NCI-H2107 (cell line): ENCODE data around the gene SYNE1.
"Not testable (repeated sequence)": the region's sequence is repeated elsewhere in the genome, so short reads cannot be mapped to it uniquely, and the experiment has no call there.

Source experiments
- DNase-seq: peaks from one replicate; lab custom pipeline; 2025; lab: John Stamatoyannopoulos, UW

SYNE1 gene

DNA sequence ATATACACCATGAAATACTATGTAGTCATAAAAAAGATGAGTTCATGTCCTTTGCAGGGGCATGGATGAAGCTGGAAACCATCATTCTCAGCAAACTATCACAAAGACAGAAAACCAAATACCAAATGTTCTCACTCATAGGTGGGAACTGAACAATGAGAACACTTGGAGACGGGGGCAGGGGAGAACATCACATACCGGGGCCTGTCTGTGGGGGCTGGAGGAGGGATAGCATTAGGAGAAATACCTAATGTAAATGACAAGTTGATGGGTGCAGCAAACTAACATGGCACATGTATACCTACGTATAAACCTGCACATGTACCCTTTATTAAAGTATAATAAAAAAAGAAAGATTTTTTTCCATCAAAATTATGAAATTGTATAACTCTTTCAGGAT lies 22.4 kb downstream of the SYNE1 start:
- not testable (repeated sequence) for DNase-seq

DNA sequence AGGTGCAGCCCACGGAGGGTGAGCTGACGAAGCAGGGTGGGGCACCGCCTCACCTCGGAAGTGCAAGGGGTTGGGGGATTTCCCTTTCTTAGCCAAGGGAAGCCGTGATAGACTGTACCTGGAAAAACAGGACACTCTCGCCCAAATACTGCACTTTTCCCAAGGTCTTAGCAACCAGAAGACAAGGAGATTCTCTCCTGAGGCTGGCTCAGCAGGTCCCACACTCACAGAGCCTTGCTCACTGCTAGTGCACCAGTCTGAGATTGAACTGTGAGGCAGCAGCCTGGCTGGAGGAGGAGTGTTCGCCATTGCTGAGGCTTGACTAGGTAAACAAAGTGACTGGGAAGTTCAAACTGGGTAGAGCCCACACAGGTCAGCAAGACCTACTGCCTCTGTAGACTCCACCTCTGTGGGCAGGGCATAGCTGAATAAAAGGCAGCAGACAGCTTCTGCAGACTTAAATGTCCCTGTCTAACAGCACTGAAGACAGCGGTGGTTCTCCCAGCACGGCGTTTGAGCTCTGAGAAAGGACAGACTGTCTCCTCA lies 28.0 kb downstream of the SYNE1 start:
- no peak for DNase-seq

DNA sequence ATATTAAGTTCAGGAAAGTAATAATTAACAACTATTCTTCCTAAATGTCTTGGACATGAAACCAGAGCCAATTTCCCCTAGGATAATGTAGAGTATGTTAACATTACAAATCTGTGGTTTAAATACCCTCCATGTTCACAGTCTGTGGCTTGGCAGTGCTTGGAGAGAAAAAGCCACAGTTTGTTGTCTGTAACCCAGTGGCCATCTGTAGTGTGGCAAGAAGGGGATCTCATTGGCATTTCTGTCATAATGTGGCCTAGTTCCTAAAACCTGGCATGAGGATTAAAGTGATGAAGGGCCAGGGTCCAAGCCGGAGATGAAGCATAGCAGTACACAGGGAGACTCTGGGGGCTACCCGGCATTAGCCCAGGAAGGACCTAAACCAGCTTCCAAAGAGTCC lies 31.2 kb downstream of the SYNE1 start:
- DNase-seq, result no peak

DNA sequence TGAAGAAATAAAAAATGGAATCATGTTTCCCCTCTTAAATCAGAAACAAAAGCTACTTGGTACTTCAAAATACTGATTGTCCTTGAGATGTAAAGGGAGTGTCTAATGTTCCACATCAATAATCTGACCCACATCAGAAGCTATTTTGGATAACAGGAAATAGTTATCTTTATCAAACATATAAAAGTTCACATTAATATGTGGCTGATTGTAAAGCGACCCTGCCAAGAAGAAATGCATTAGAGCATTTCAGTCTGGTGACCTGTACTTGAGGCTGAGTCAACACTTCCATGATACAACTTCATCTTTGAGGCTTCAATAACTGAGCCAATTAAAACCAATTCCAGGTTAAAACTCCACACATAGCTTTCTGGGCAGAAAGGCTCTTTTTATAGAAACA lies 31.8 kb downstream of the SYNE1 start:
- no peak for DNase-seq

DNA sequence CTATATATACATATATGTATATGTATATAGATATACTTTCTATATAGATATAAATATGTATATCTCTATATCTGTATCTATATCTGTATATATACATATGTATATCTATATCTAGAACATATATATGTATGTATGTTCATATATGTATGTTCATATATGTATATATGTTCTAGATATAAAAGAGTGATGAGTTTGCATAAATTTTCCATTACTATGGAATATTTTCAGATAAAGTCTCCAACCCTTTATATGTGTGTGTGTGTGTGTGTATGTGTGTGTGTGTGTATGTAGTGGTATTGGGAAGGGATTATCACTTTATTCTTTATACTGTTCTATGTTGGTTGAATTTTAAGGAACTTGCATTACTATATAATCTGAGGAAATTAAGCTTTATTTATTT lies 33.3 kb downstream of the SYNE1 start:
- DNase-seq, result no peak

DNA sequence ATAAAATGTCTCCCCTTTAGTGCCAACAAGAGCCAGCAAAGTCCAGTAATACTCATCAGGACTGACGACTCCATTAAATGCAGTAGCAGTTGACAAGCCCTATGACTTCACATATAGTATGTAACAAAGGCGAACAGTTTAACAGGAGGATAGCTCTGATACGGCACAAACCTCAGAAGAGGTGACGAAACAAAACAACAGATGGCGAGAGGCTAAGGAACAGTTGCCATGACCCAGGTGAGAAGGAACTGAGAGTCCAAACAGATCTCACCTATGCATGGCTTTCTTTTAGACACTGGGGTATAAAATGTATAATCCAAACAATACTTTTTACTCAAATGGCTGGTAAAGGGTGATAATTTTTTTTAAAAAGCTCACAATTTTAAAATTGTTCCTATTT lies 37.1 kb downstream of the SYNE1 start:
- DNase-seq, result no peak

DNA sequence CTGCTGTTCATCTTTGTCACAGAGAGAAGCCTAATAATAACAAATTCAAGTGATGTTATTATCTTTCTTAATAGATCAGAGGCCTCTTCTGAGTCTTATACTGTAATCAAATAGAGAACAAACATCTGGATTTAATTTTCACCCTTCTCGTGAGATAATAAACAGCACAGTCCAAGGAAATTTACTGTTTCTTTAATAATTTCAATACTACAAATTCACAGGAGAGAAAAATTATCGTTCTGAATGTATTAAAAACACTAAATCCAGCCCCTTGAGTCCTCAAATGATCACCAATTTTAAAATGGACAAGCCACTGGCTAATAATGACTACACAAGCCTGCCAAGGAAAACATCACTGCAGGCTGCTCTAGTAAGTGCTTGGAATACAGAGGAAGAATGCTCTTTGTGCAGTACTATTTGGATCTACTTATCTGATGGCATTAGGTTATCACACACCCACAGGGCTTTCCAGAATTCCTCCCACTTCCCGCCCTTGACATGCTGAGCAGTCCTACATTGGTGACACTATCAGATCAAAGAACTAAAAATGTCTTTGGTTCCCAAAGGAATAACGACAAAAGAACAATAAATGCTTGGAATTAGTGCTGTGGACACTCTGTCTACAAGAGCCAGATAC lies 38.1 kb downstream of the SYNE1 start:
- no peak for DNase-seq

DNA sequence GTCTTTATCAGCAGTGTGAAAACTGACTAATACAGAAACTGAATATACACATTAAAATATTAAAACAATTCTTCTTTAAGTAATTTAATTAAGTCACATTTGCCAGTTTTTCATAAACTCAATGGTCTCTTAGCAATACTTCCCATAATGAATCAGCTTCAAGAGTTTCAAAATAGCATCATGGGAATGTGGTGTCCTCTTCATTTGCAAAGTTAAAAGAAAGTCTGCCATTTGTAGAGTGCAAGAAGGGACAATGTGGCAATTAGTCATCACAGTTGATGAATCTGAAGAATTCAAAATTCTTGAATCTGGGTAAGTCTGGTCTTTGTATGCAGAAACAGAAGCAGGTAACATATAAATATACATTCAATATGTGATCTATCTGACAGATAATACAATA lies 38.7 kb downstream of the SYNE1 start:
- DNase-seq, result no peak

DNA sequence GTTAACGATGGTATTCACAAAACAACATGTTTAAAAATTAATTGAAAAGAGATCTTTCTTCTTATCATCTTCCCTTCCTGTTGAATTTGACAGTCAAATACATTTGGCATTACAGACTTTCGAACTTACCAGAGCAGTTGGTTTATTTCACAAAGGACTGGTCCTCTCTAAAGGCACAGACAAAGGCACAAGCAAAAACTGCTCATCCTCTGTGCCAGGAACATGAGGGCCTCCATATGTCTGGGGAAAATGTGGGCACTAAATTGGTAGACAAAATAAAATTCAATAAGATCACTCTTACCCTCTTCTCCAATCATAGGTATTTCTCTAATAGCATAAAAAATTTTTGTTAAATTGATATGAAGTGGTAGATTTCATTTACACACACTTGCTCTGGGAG lies 40.4 kb downstream of the SYNE1 start:
- no peak for DNase-seq

DNA sequence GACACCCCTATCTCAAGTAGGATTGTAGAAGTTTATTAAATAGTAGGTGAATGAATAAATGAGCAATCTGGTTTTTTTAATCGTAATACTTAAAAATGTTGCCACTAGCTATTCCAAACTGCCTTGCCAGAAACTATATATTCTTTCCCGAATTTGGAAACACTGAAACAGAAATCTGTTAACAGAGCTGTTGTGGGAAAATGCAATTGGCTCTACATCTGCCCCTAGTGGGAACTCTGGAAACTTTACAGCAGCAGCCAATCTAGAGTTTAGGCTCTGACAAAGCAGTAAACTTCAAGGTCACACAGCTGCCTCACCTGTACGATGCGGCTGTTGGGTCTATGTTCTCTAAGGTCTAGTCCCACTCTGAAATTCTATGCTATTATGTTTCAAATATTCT lies 41.7 kb downstream of the SYNE1 start:
- DNase-seq, result no peak

DNA sequence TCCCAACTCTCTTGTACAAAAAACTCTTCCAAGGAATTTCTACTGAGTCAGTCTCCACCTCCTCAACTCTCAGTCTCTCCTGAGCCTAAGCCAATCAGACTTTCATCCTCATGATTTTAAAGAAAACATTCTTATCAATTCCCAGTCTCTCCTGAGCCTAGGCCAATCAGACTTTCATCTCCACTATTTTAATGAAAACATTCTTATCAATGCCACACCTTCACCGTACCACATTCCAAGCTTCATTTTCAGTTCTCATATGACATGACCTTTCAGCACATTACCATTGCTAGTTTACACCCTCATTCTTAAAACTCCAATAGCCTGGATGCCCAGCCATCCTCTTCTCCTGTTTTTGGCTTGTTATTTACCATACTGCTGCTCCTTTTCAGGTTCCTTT lies 42.5 kb downstream of the SYNE1 start:
- no peak for DNase-seq

DNA sequence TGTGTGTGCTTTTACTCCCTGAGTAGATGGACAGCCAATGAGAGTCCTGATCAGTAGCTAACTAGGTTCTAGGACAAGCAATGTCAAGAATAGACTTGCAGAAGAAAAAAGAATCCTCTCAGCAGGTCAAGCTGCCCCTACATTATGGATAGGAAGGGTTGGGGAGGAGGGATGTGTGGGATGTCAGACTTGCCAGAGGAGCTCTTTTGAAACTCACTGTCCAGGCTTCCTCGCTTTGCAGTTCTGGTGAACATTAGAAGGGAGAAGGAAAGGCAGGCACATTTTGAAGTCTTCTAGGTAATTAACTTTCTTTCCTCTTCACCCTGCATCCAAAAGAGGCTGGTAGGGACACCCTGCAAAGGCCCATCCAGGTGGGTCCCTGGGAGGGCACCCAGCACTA lies 48.7 kb downstream of the SYNE1 start:
- no peak for DNase-seq

DNA sequence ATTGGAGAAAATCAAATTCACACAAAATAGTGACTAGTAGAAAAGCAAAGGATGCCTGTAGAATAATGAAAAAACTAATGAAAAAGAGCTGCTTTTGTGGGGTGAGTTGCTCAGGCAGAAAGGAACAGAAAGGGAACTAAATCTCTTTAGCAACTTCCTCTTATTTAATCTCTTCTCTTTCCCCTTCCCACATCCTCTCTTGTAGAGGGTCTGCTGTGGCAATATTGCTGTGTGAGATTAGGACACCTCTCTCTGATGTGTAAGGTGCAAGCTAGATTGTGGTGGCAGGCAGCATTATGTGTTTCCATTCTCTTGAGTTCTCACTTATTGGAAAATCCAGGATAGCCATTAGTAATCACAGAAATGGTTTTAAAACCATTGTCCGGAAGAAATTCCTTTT lies 49.7 kb downstream of the SYNE1 start:
- DNase-seq, result no peak

DNA sequence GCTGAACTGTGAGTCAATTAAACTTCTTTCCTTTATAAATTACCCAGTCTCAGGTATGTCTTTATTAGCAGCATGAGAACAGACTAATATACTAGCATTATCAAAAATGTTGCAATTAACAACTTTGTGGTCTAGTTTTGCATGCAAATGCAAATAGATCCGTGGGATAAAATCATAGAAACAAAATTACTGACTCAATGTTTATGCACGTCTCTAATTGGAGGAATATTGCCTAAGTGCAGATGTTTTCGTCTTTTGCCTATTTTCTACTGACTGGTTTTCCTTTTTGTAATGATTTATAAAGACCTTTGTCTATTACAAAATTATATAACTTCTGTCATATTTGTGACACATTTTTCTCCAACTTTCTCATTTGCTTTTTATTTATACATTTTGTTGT lies 51.9 kb downstream of the SYNE1 start:
- no peak for DNase-seq

DNA sequence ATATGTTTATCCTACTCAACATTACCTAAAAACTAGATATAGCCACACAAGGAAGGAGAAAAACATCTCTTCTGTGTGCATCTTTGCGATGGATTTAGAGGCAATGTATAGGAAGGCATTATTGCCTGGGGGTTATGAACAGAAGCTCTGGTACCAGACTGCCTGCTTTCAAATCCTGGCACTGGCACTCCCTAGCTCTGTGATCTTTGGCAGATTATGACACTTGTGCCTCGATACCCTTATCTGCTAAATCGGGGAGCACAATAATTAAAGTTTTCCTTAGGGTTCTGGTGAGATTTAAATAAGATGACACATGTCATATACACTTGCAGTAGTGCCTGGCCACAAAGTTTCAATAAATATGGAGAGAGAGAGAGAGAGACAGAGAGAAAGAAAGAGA lies 53.3 kb downstream of the SYNE1 start:
- DNase-seq, result no peak

DNA sequence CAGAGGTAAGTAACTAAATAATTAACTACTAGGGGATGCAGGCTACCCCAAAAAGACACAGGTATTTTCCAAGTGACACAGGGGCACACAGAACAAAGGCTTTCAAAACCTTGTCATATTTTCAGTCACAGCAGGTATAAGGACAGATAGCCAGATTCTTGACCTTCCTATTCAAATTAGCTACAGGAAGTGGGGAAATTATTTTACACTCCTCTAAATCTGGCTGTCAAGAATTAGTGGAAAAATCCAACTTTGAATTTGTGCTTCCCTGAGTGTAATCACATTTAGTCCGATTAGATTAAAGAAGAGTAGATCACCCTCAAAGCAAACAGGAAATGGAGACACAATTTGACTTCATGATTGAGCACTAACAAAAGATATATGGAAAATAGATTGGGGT lies 60.6 kb downstream of the SYNE1 start:
- DNase-seq, result no peak

DNA sequence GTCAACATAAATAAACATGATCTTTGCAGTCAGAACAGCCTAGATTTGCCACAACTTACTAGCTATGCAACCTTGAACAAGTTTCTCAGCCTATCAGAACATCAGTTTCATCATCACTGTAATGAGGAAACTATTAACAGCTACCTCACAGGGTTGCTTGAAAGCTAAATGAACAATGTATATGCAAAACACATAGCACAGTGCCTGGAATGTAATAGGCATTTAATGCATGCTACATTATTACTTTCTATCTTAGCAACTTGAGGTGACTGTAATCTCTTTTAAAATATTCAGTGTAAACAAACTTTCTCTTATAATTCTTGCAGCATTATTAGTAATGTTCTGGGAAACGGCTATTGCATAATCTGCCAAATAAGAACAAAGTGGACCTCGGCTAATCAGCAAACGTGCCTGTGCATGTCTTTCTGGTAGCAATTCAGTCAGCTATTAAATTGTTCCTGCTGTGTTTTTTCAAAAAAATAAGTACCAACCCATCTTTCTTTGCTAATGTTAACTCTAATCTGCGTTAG lies 61.5 kb downstream of the SYNE1 start:
- DNase-seq, result no peak

DNA sequence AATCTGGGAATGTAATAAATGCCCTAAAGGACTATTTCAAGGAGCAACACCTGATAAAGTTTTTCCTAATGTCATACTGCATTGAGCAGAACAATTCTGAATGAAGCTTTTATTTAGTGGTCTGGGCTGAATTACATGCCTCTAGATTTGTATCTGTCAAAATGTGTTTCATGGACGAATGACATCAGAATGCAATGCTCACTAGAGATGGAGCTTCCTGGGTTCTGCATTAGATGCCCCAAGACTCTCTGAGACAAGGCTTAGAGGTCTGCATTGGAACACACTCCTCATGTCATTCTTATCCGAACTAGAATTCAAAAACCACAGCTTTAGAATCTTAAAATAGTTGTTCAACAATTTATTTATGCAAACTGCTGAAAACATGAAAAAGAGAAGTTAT lies 62.0 kb downstream of the SYNE1 start:
- no peak for DNase-seq

DNA sequence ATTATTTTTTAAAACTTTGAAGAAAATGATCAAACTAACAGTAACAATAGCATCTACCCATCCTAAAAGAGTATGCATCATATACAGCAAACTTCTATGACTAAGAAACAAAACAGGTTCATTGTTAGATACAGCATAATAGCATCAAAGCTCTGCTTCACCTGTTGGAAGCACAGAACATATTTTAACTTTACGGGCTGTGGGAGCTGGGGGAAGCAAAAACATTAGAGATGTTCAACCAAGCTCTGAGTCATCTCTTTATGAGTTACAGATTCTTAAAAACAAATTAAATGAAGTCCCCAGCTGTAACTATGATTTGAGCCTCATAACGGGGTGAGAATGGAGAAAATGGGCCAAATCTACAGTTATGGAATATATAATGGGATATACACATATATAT lies 63.4 kb downstream of the SYNE1 start:
- DNase-seq, result no peak

DNA sequence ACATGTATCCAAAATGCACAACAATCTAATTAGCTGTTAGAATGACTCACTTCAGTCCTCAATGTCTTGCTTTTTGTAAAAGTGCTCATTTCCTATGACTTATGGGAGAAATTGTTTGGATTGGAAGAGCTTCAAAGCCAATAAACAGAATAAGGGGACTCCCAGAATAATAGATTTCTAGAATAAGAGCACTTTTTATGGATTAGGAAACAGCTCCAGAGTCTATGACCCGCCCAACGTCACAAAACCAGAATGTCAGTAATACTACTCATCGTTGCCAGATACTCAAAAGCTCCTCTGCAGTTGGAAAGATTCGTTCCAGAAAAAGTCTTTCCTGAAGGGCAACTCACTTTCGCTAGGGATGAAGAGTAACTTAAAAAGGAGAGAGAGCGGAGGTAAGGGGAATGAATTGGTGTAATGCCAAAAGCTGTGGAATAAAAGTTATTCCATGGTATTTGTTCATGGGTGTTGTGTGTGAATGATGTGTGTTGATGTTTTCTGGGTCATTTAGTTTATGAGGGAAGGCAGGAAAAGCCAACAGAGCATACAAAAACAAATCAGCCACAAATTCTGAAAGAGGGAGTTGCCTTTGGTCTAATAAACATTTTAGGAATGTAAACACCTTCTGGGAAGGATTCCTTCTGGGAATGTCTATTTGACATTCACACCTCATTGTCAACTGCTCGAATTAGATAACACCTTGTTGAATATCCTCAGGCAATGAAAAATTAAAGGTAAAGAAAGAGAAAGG lies 64.6 kb downstream of the SYNE1 start:
- DNase-seq, result no peak

DNA sequence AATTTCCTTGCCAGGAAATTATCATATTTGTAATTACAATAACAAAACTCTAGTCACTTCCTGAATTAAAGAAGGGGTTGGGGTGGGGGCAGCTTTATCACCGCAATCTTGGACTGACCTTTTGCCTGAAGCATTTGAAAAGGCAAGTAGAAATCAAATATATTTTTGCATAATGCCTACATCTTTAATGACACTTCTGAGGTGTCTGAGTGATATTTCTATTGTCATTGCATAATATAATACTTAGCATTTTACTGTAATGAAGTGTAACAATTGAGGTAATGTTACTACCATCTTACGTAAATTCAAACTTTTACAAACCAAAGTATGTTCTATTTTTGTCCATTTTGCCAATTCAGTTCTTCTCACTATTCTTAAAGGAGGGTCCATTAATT lies 65.2 kb downstream of the SYNE1 start:
- no peak for DNase-seq

DNA sequence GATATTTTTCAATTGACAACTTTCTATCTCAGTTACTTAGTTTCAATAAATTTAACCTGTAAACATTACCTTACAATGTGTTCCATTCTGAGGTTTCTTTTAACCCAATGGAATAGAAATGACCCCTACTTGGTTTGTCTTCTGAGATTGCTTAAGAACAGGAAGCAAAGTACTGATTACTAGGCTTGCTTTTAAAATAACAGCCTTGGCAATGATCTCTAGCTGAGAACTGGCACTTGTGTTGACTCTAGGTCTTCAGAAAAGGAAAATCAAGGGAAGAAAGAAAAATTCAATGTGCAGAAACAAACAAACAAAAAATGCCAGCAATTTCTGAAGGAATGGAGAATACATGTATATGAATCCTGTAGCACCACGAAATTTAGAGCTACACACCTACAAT lies 66.1 kb downstream of the SYNE1 start:
- DNase-seq, result no peak

DNA sequence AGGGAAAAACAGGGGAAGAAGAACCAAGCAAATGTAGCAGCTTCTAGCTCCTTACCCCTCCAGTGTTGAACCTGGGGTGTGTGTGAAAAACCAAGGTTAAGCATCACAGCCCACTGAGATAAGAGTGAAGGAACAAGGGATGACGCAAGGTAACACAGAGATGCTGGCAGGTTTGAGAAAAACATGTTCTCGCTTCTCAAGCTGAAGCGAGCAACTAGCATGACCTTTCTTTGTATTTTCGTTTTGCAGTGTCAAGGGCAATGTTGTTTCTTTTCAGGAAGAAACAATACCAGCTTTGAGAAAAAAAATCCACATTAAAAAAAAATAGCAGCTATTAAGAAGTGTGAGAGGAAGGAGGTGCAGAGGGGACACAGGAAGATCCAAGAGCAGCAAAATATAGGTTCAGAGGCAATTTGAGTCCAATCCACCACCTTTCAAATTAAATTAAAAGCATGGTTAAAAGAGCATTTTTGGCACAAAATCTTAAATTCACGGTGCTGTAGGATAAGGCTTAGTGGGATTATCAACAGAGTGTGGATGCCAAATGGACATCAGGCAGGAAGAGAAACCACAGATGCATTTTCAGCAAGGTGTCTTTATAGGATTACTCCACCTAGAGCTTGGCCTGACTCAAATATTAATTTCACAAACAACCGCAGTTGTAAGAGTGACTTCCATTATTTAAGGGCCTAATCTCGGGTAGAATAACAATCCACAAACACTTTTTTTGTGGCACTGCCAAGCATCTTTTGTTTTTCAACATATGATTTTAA lies 70.9 kb downstream of the SYNE1 start:
- DNase-seq, result no peak
